Mesendoderm (in vitro differentiated cells): ENCODE data around the gene RHOH.

Source experiments
- DNase-seq: peaks from one replicate; pipeline ENCODE4 v3.0.0; 2013
- H2AK5ac ChIP-seq: 2 replicates; pipeline ENCODE4 v1.6.1; 2013; ENCODE audit warnings: low read length, inconsistent platforms
- H2BK120ac ChIP-seq: 2 replicates; pipeline ENCODE4 v1.6.1; 2013; ENCODE audit warnings: low read depth, mild to moderate bottlenecking, low read length, moderate library complexity, mixed read lengths
- H2BK15ac ChIP-seq: replicated peaks from 2 replicates; pipeline ENCODE4 v1.6.1; 2013; ENCODE audit warnings: low read depth, mild to moderate bottlenecking, moderate library complexity
- H2BK5ac ChIP-seq: 2 replicates; pipeline ENCODE4 v1.6.1; 2013; ENCODE audit warnings: low read length, inconsistent platforms
- H3K18ac ChIP-seq: 2 replicates; pipeline ENCODE4 v1.6.1; 2013; ENCODE audit warnings: mild to moderate bottlenecking, low read length, mixed read lengths
- H3K23ac ChIP-seq: one replicate; pipeline ENCODE4 v1.6.1; 2013; ENCODE audit warnings: low read length
- H3K27ac ChIP-seq: 2 replicates; pipeline ENCODE4 v1.5.1; 2013; ENCODE audit warnings: low read depth, mild to moderate bottlenecking, inconsistent platforms, low read length, moderate library complexity
- H3K27me3 ChIP-seq: 2 replicates; pipeline ENCODE4 v1.6.1; 2013; ENCODE audit warnings: low read length, control low read depth, mild to moderate bottlenecking, inconsistent platforms; ENCODE audit not compliant: insufficient read depth, poor library complexity
- H3K36me3 ChIP-seq: 2 replicates; pipeline ENCODE4 v1.6.1; 2013; ENCODE audit warnings: low read length, inconsistent platforms; ENCODE audit not compliant: control insufficient read depth, insufficient read depth
- H3K4ac ChIP-seq: one replicate; pipeline ENCODE4 v1.6.1; 2013; ENCODE audit warnings: low read depth, mild to moderate bottlenecking, low read length, moderate library complexity
- H3K4me1 ChIP-seq: 2 replicates; pipeline ENCODE4 v1.6.1; 2013; ENCODE audit warnings: low read depth, low read length, inconsistent platforms; ENCODE audit not compliant: control insufficient read depth
- H3K4me2 ChIP-seq: 2 replicates; pipeline ENCODE4 v1.6.1; 2013; ENCODE audit warnings: low read length
- H3K4me3 ChIP-seq: 2 replicates; pipeline ENCODE4 v1.5.1; 2013; ENCODE audit warnings: mild to moderate bottlenecking, low read length
- H3K56ac ChIP-seq: one replicate; pipeline ENCODE4 v1.6.1; 2013; ENCODE audit warnings: low read length
- H3K79me1 ChIP-seq: 2 replicates; pipeline ENCODE4 v1.6.1; 2013; ENCODE audit warnings: low read length, inconsistent platforms
- H3K79me2 ChIP-seq: 2 replicates; pipeline ENCODE4 v1.6.1; 2013; ENCODE audit warnings: mild to moderate bottlenecking, low read length; ENCODE audit not compliant: control insufficient read depth, insufficient read depth
- H3K9ac ChIP-seq: 2 replicates; pipeline ENCODE4 v1.6.1; 2013; ENCODE audit warnings: low read length, inconsistent platforms
- H4K5ac ChIP-seq: one replicate; pipeline ENCODE4 v1.6.1; 2013; ENCODE audit warnings: low read length
- H4K8ac ChIP-seq: one replicate; pipeline ENCODE4 v1.6.1; 2013; ENCODE audit warnings: low read depth, mild to moderate bottlenecking, control low read depth, low read length, moderate library complexity
- WGBS: extraction: QIAGEN DNeasy Blood & Tissue Kit; methylation state at CpG from one replicate; pipeline ENCODE4 v1.1.7; 2013; ENCODE audit warnings: low lambda C conversion rate, missing lambda C conversion rate; ENCODE audit not compliant: insufficient coverage; ENCODE audit errors: extremely low coverage; 5-methylcytosine and 5-hydroxymethylcytosine counted together

RHOH gene

GRCh38 chr4:40211224-40212185 is 14.7 kb downstream of the RHOH start:
- Histone ChIP-seq H3K4ac (no peak overlapping the region), H2BK120ac (no peak overlapping the region), H4K5ac (no peak overlapping the region), H2BK5ac (no peak overlapping the region), H3K23ac (no peak overlapping the region), H3K27ac (no peak overlapping the region), H3K79me1 (no peaks in the 10 kb centered on the region), H3K56ac (no peak overlapping the region), H3K79me2 (no peaks in the 10 kb centered on the region), H3K4me3 (no peak overlapping the region), H4K8ac (no peak overlapping the region), H3K18ac (peak overlapping the region; percentile 39), H2AK5ac (no peak overlapping the region), H3K4me1 (peaks cover 5% of the 10 kb centered on the region), H2BK15ac (no peak overlapping the region), H3K9ac (no peak overlapping the region), H3K36me3 (no peaks in the 10 kb centered on the region), H3K4me2 (no peak overlapping the region), H3K27me3 (no peaks in the 10 kb centered on the region)
- no peak for DNase-seq
- 100% methylated on average over 1 of the region's 13 CpGs for WGBS

GRCh38 chr4:40212674-40213527 is 16.1 kb downstream of the RHOH start:
- Histone ChIP-seq H3K36me3 (no peaks in the 10 kb centered on the region), H3K9ac (no peak overlapping the region), H3K4me2 (no peak overlapping the region), H4K8ac (no peak overlapping the region), H3K79me1 (no peaks in the 10 kb centered on the region), H3K4ac (no peak overlapping the region), H3K4me1 (peaks cover 5% of the 10 kb centered on the region), H3K79me2 (no peaks in the 10 kb centered on the region), H3K56ac (no peak overlapping the region), H3K4me3 (no peak overlapping the region), H2AK5ac (no peak overlapping the region), H4K5ac (no peak overlapping the region), H3K23ac (no peak overlapping the region), H3K27ac (no peak overlapping the region), H3K18ac (no peak overlapping the region), H3K27me3 (no peaks in the 10 kb centered on the region), H2BK15ac (no peak overlapping the region), H2BK120ac (no peak overlapping the region), H2BK5ac (no peak overlapping the region)
- peak; percentile 46 for DNase-seq
- WGBS, result no CpG with 5 or more reads among the region's 6 CpGs

- DNase-seq, result no peak
- Histone ChIP-seq H3K4ac (no peak overlapping the region), H3K4me2 (no peak overlapping the region), H2AK5ac (no peak overlapping the region), H3K56ac (no peak overlapping the region), H3K4me3 (no peak overlapping the region), H3K23ac (no peak overlapping the region), H2BK120ac (no peak overlapping the region), H3K4me1 (peaks cover 5% of the 10 kb centered on the region), H3K18ac (no peak overlapping the region), H2BK15ac (no peak overlapping the region), H3K27ac (no peak overlapping the region), H3K79me2 (no peaks in the 10 kb centered on the region), H3K79me1 (no peaks in the 10 kb centered on the region), H3K9ac (no peak overlapping the region), H3K27me3 (no peaks in the 10 kb centered on the region), H4K5ac (no peak overlapping the region), H4K8ac (no peak overlapping the region), H3K36me3 (no peaks in the 10 kb centered on the region), H2BK5ac (no peak overlapping the region)
- no CpG with 5 or more reads among the region's 7 CpGs for WGBS
Measured at GRCh38 chr4:40214038-40214437, 17.2 kb downstream of the RHOH start.

- DNase-seq, result no peak
- no peak overlapping the region for H2BK15ac ChIP-seq
- no peak overlapping the region for H3K18ac ChIP-seq
- H2BK5ac ChIP-seq, result no peak overlapping the region
- no peak overlapping the region for H4K5ac ChIP-seq
- H3K36me3 ChIP-seq, result no peaks in the 10 kb centered on the region
- H3K4me1 ChIP-seq, result peaks cover 5% of the 10 kb centered on the region
- no peak overlapping the region for H2BK120ac ChIP-seq
- no peak overlapping the region for H4K8ac ChIP-seq
- H3K79me2 ChIP-seq, result no peaks in the 10 kb centered on the region
- WGBS, result no CpG with 5 or more reads among the region's 9 CpGs
- H3K27me3 ChIP-seq, result no peaks in the 10 kb centered on the region
- H3K4me2 ChIP-seq, result no peak overlapping the region
- H3K4me3 ChIP-seq, result no peak overlapping the region
- H3K79me1 ChIP-seq, result no peaks in the 10 kb centered on the region
- no peak overlapping the region for H3K23ac ChIP-seq
- H3K4ac ChIP-seq, result no peak overlapping the region
- no peak overlapping the region for H3K56ac ChIP-seq
- H3K9ac ChIP-seq, result no peak overlapping the region
- H3K27ac ChIP-seq, result no peak overlapping the region
- no peak overlapping the region for H2AK5ac ChIP-seq
Measured at GRCh38 chr4:40214661-40215418, 18.0 kb downstream of the RHOH start.

- WGBS, result no CpG with 5 or more reads among the region's 4 CpGs
- H4K5ac ChIP-seq, result no peak overlapping the region
- no peak for DNase-seq
Measured at GRCh38 chr4:40216622-40217366, 20.0 kb downstream of the RHOH start.

More at GRCh38 chr4:40216622-40217366, 20.0 kb downstream of the RHOH start:
- H3K56ac ChIP-seq, result no peak overlapping the region
- H2BK120ac ChIP-seq, result no peak overlapping the region
- H3K4ac ChIP-seq, result no peak overlapping the region
- no peaks in the 10 kb centered on the region for H3K36me3 ChIP-seq
- H2AK5ac ChIP-seq, result no peak overlapping the region
- H3K4me3 ChIP-seq, result no peak overlapping the region
- H3K4me2 ChIP-seq, result no peak overlapping the region
- no peak overlapping the region for H3K18ac ChIP-seq
- H4K8ac ChIP-seq, result no peak overlapping the region
- no peaks in the 10 kb centered on the region for H3K79me1 ChIP-seq
- no peaks in the 10 kb centered on the region for H3K79me2 ChIP-seq
- H3K27ac ChIP-seq, result no peak overlapping the region
- no peaks in the 10 kb centered on the region for H3K27me3 ChIP-seq
- no peak overlapping the region for H3K23ac ChIP-seq
- no peak overlapping the region for H3K9ac ChIP-seq
- no peak overlapping the region for H2BK15ac ChIP-seq
- H3K4me1 ChIP-seq, result peaks cover 5% of the 10 kb centered on the region
- no peak overlapping the region for H2BK5ac ChIP-seq
